H1 (cell line): ENCODE measurements around the gene JMJD1C. TPM values are rescaled to one million over a fixed set of nuclear protein-coding genes. Genes with fewer than 3 reads are reported as not detected.
"Not testable (repeated sequence)": the region's sequence is repeated elsewhere in the genome, so short reads cannot be mapped to it uniquely, and the experiment has no call there.

ENCODE experiments used
- CTCF ChIA-PET: fragments of 300-600 bp; sonication (Branson Sonifier 250); formaldehyde crosslinking; loops from one replicate; lab custom pipeline; 2021; ENCODE audit not compliant: partially characterized antibody; lab: Charles Lee
- POLR2A ChIA-PET: fragments of 300-600 bp; sonication (Branson Sonifier 250); formaldehyde crosslinking; loops from one replicate; lab custom pipeline; 2021; ENCODE audit warnings: inconsistent platforms; ENCODE audit not compliant: partially characterized antibody; lab: Charles Lee
- DNase-seq, 2 experiments: peaks; one replicate each; pipeline versions ENCODE4 v3.0.0 to v3.0.0-alpha.2; 2010 to 2022; ENCODE audit warnings: low spot score in 2 of 2, low read depth in 1 of 2, mixed read lengths in 1 of 2
- FAIRE-seq: peaks from 2 replicates; lab custom pipeline; 2011; peaks lifted over from hg19 to GRCh38; lab: Jason Lieb, UNC
- H2AFZ ChIP-seq: 2 replicates; pipeline ENCODE4 v1.8.1; 2012; ENCODE audit warnings: low read length, inconsistent platforms
- H2AK5ac ChIP-seq: 2 replicates; pipeline ENCODE4 v1.6.1; 2013; ENCODE audit warnings: low read depth, low read length
- H2BK120ac ChIP-seq: replicated peaks from 2 replicates; pipeline ENCODE3; 2013; ENCODE audit warnings: low read depth, low read length, inconsistent platforms
- H2BK12ac ChIP-seq: 2 replicates; pipeline ENCODE4 v1.6.1; 2013; ENCODE audit warnings: low read depth, low read length
- H2BK15ac ChIP-seq: 2 replicates; pipeline ENCODE4 v1.6.1; 2013; ENCODE audit warnings: low read length
- H2BK20ac ChIP-seq: 2 replicates; pipeline ENCODE4 v1.6.1; 2013; ENCODE audit warnings: low read length
- H2BK5ac ChIP-seq: 2 replicates; pipeline ENCODE4 v1.6.1; 2013; ENCODE audit warnings: low read depth, low read length
- H3K14ac ChIP-seq: 2 replicates; pipeline ENCODE4 v1.6.1; 2013; ENCODE audit warnings: inconsistent platforms; ENCODE audit not compliant: insufficient read length
- H3K18ac ChIP-seq: 2 replicates; pipeline ENCODE4 v1.6.1; 2013; ENCODE audit warnings: low read length; ENCODE audit errors: extremely low read depth
- H3K23ac ChIP-seq: 2 replicates; pipeline ENCODE4 v1.6.1; 2013; ENCODE audit warnings: inconsistent platforms; ENCODE audit not compliant: insufficient read length
- H3K23me2 ChIP-seq: 2 replicates; pipeline ENCODE4 v1.6.1; 2013; ENCODE audit warnings: low read depth, low read length
- H3K27ac ChIP-seq: 2 replicates; pipeline ENCODE4 v1.6.1; 2011; ENCODE audit warnings: low read depth, low read length, inconsistent platforms
- H3K27me3 ChIP-seq, 4 experiments: replicated peaks in 1 of 4; 1 replicate in 1 of 4; 2 replicates in 3 of 4; pipeline versions ENCODE4 v1.6.1 to v1.8.1; 2011 to 2013; ENCODE audit warnings: low read length in 3 of 4, mild to moderate bottlenecking in 3 of 4, inconsistent platforms in 2 of 4, mixed read lengths in 2 of 4, moderate library complexity in 1 of 4; ENCODE audit not compliant: control insufficient read depth in 3 of 4, insufficient read depth in 3 of 4; ENCODE audit errors: extremely low read depth in 1 of 4
- H3K36me3 ChIP-seq, 4 experiments: 2 replicates each; pipeline versions ENCODE4 v1.6.1 to v1.8.1; 2011 to 2013; ENCODE audit warnings: mild to moderate bottlenecking in 4 of 4, low read length in 3 of 4, moderate library complexity in 2 of 4, control low read depth in 1 of 4, inconsistent platforms in 1 of 4; ENCODE audit not compliant: insufficient read depth in 4 of 4, control insufficient read depth in 2 of 4
- H3K4ac ChIP-seq: replicated peaks from 2 replicates; pipeline ENCODE3; 2013; ENCODE audit warnings: low read length, low read depth, mixed read lengths, inconsistent platforms; ENCODE audit not compliant: insufficient read length
- H3K4me1 ChIP-seq, 4 experiments: replicated peaks in 1 of 4; 1 replicate in 1 of 4; 2 replicates in 3 of 4; pipeline versions ENCODE4 v1.6.1 to v1.8.1; 2011 to 2013; ENCODE audit warnings: low read length in 3 of 4, inconsistent platforms in 2 of 4, mixed read lengths in 1 of 4; ENCODE audit not compliant: insufficient read depth in 4 of 4, control insufficient read depth in 3 of 4
- H3K4me2 ChIP-seq, 2 experiments: 2 replicates each; pipeline versions ENCODE4 v1.6.1 to v1.8.1; 2011 to 2013; ENCODE audit warnings: low read depth in 2 of 2, low read length in 2 of 2, control low read depth in 1 of 2, inconsistent platforms in 1 of 2, mild to moderate bottlenecking in 1 of 2; ENCODE audit not compliant: insufficient read depth in 1 of 2
- H3K4me3 ChIP-seq, 4 experiments: fragments of 200-600, 300-600 bp in 1 of 4; sonication (generic), shearing (Covaris generic), sonication (Bioruptor Twin) in 1 of 4; 2 replicates each; pipeline versions ENCODE4 v1.5.1 to v1.8.1; 2011 to 2016; ENCODE audit warnings: low read length in 4 of 4, low read depth in 3 of 4, control low read depth in 2 of 4, inconsistent platforms in 2 of 4, mild to moderate bottlenecking in 2 of 4, mixed read lengths in 1 of 4, moderate library complexity in 1 of 4; ENCODE audit not compliant: insufficient read depth in 2 of 4; ENCODE audit errors: extremely low read depth in 1 of 4
- H3K56ac ChIP-seq: replicated peaks from 2 replicates; pipeline ENCODE3; 2013; ENCODE audit warnings: low read depth, mild to moderate bottlenecking, mixed read lengths, low read length, inconsistent platforms; ENCODE audit not compliant: insufficient read length
- H3K79me1 ChIP-seq: 2 replicates; pipeline ENCODE4 v1.6.1; 2013; ENCODE audit warnings: low read depth, low read length, control low read depth
- H3K79me2 ChIP-seq, 2 experiments: 2 replicates each; pipeline versions ENCODE4 v1.6.1 to v1.8.1; 2012 to 2013; ENCODE audit warnings: low read length in 2 of 2, mild to moderate bottlenecking in 2 of 2, inconsistent platforms in 1 of 2; ENCODE audit not compliant: insufficient read depth in 2 of 2, control insufficient read depth in 1 of 2
- H3K9ac ChIP-seq, 4 experiments: replicated peaks in 1 of 4; 1 replicate in 1 of 4; 2 replicates in 3 of 4; pipeline versions ENCODE4 v1.6.1 to v1.8.1; 2011 to 2013; ENCODE audit warnings: low read depth in 3 of 4, low read length in 3 of 4, control low read depth in 2 of 4, mild to moderate bottlenecking in 2 of 4, moderate library complexity in 2 of 4, inconsistent platforms in 1 of 4; ENCODE audit errors: extremely low read depth in 1 of 4
- H3K9me3 ChIP-seq, 2 experiments: 2 replicates each; pipeline versions ENCODE4 v1.6.1 to v1.8.1; 2012 to 2013; ENCODE audit warnings: mild to moderate bottlenecking in 2 of 2, moderate library complexity in 2 of 2, control low read depth in 1 of 2, inconsistent platforms in 1 of 2, low read depth in 1 of 2, low read length in 1 of 2, mixed read lengths in 1 of 2; ENCODE audit not compliant: insufficient read depth in 2 of 2
- H4K20me1 ChIP-seq, 2 experiments: replicated peaks in 1 of 2; 2 replicates each; pipeline versions ENCODE3 to v1.8.1; 2011 to 2013; ENCODE audit warnings: inconsistent platforms in 2 of 2, low read length in 2 of 2, mild to moderate bottlenecking in 1 of 2; ENCODE audit not compliant: insufficient read depth in 2 of 2, control insufficient read depth in 1 of 2
- H4K5ac ChIP-seq: 2 replicates; pipeline ENCODE4 v1.6.1; 2013; ENCODE audit warnings: low read length, low read depth, mixed read lengths, inconsistent platforms; ENCODE audit not compliant: insufficient read length
- H4K8ac ChIP-seq: 2 replicates; pipeline ENCODE4 v1.8.0; 2013; ENCODE audit warnings: mild to moderate bottlenecking, moderate library complexity, low read length, inconsistent platforms; ENCODE audit not compliant: insufficient read depth; ENCODE audit errors: extremely low read depth
- H4K91ac ChIP-seq: replicated peaks from 2 replicates; pipeline ENCODE3; 2013; ENCODE audit warnings: low read length, mixed read lengths, inconsistent platforms; ENCODE audit not compliant: insufficient read length
- WGBS, 2 experiments: shearing (Covaris generic) in 1 of 2; methylation state at CpG; one replicate each; pipeline versions ENCODE4 v1.1.6 to v1.1.7; 2013 to 2015; ENCODE audit warnings: low lambda C conversion rate in 2 of 2, mixed read lengths in 2 of 2, inconsistent platforms in 1 of 2, low coverage in 1 of 2, missing lambda C conversion rate in 1 of 2; ENCODE audit not compliant: insufficient replicate concordance in 2 of 2, insufficient coverage in 1 of 2, insufficient read length in 1 of 2; ENCODE audit errors: extremely low coverage in 1 of 2, missing lambda C conversion rate in 1 of 2; 5-methylcytosine and 5-hydroxymethylcytosine counted together
- polyA plus RNA-seq, 7 experiments: library from polyadenylated mRNA; depleted of rRNA in 3 of 7; stranded (reverse) in 5 of 7; unstranded in 2 of 7; fragments of >200 nt in 5 of 7; fragments of 200-250 nt in 2 of 7; gene quantifications; 1 replicate in 5 of 7; 2 replicates in 1 of 7; 4 replicates in 1 of 7; pipeline versions ENCODE4 v1.2.1 to v1.2.3, GENCODE V29; 2011 to 2013; ENCODE audit warnings: missing spikeins in 2 of 7, mixed read lengths in 2 of 7
- total RNA-seq: library from RNA; stranded (reverse); fragmentation: NEBNext Ultra II Directional; extraction: Animal tissue kit (Norgen Biotek cat#: 25700); gene quantifications from 2 replicates; pipeline ENCODE4 v1.2.1, GENCODE V29; 2021

JMJD1C gene
- total and polyA plus RNA-seq, 2 of the 8 experiments (the other 6 are each of a cell fraction or from before 2014, with no cell fraction given), result 54.5 to 210 TPM

DNA sequence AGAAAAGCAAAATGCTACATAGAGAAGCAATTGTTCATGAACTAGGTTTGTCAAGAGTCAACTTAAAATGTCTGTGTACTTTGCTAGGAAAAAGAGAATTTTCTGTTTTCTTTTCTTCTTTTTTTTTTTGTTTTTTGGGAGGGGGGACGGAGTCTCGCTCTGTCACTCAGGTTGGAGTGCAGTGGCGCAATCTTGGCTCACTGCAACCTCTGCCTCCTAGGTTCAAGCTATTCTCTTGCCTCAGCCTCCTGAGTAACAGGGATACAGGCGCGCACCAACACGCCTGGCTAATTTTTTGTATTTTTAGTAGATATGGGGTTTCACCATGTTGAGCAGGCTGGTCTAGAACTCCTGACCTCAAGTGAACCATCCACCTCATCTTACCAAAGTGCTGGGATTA is 181.9 kb downstream of the JMJD1C start:
- not testable (repeated sequence) for H4K8ac ChIP-seq, H4K20me1 ChIP-seq, H2AFZ ChIP-seq, H2BK12ac ChIP-seq, H2BK5ac ChIP-seq, FAIRE-seq, H3K18ac ChIP-seq, H2BK20ac ChIP-seq, DNase-seq, H4K5ac ChIP-seq, H3K14ac ChIP-seq, H3K4me2 ChIP-seq, H2AK5ac ChIP-seq, H3K23me2 ChIP-seq, H3K27me3 ChIP-seq, H3K79me1 ChIP-seq, H3K9ac ChIP-seq, H3K27ac ChIP-seq, H3K4ac ChIP-seq, H4K91ac ChIP-seq, H2BK120ac ChIP-seq, H3K4me3 ChIP-seq, H2BK15ac ChIP-seq, H3K23ac ChIP-seq, H3K56ac ChIP-seq, H3K36me3 ChIP-seq, H3K9me3 ChIP-seq
- ChIA-PET CTCF (interaction anchor here (0.7 to 1.2 kb wide), 2 partner anchors 13 kb away, joined by 3 read pairs; no protein-coding TSS in a partner anchor), POLR2A (interaction anchor here (0.6 to 1.4 kb wide), 3 partner anchors 17 to 345 kb away, joined by 3 to 4 read pairs (median 3); no protein-coding TSS in a partner anchor)
- peaks cover 3 to 47% of the 10 kb centered on the region in 2 experiments; a peak in 2 of 4 replicates for H3K79me2 ChIP-seq
- 98% methylated on average over 3 of the region's 6 CpGs; no CpG with 5 or more reads in 1 of the 2 experiments for WGBS, 2 experiments
- H3K4me1 ChIP-seq, result peaks cover 0 to 10% (median 2%) of the 10 kb centered on the region in 4 experiments; a peak in 3 of 7 replicates
